GM19324 (cell line): Measurements from ENCODE around the gene RYR1.
"Not testable (repeated sequence)": the region's sequence is repeated elsewhere in the genome, so short reads cannot be mapped to it uniquely, and the experiment has no call there.

ENCODE experiments used
- ATAC-seq: cut with Tn5 transposase; IDR thresholded peaks from one replicate; pipeline ENCODE4 v1.9.1; 2021; ENCODE audit warnings: mild to moderate bottlenecking, moderate library complexity; ENCODE audit not compliant: unreplicated experiment, low FRiP score

RYR1 gene

DNA sequence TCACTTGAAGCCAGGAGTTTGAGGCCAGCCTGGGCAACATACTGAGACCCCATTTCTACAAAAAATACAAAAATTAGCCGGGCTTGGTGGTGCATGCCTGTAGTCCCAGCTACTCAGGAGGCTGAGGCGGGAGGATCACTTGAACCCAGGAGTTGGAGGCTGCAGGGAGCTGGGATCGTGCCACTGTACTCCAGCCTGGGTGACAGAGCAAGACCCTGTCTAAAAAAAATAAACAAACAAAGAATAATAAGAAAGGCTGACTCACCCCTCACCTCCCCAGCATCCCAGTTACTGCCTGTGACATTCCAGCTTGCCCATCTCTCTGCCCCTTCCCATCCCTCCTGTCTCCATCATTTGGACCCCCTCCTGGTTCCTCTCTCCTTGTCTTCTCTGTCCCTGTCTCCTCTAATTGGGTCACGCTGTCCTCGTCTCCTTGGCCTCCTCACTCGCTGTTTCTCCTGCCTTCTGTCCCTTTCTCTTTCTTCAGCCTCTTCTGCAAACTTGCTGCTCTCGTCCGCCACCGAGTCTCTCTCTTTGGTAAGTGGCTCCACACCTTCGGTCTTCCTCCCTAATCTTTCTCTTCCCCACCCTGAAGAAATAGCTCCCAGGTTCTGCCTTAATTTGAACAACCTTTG is 77.7 kb downstream of the RYR1 start:
- ATAC-seq, result no peak

GRCh38 chr19:38512277-38512676 is 78.8 kb downstream of the RYR1 start:
- ATAC-seq, result no peak

DNA sequence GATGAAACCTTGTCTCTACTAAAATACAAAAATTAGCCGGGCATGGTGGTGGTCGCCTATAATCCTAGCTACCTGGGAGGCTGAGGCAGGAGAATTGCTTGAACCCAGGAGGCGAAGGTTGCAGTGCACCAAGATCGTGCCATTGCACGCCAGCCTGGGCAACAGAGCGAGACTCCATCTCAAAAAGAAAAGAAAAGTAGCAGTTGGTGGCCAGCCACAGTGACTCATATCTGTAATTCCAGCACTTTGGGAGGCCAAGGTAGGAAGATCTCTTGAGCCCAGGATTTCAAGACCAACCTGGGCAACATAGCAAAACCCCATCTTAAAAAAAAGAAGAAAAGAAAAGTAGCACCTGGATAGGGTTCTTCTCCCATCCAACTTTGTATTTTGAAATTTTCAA is 79.7 kb downstream of the RYR1 start:
- not testable (repeated sequence) for ATAC-seq

GRCh38 chr19:38513762-38514167 is 80.3 kb downstream of the RYR1 start:
- no peak for ATAC-seq

DNA sequence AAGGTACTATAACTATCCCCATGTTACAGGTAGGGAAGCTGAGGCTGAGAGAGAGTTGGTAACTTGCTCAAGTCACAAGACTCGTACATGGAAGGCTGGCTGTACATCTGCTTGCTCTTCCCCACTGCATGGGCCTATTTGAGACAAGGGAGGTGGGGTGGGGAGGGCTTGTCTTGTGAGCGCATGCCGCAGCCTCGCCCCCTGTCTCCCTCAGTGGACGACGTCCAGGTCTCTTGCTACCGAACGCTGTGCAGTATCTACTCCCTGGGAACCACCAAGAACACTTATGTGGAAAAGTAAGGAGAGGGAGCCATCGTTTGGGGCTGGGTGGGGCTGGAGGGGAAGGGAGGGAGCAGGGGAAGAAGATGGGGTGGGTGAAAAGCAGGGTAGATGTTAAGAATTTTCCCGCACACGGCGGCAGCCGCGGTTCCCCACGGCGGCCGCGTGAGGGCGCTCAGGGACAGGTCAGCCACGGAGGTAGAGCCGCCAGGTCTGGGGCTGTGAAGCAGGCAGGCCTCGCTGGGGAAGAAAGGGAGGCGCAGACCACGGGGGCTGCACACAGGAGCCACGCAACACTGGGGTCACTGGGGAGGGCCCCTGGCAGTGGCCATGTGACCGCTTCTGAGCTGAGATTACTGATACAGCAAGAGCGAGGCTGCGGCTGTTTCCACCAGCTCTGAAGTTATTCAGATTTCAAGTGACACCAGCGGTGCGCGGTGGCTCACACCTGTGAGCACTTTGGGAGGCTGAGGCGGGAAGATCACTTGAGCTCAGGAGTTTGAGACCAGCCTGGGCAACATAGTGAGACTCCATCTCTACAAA is 81.5 kb downstream of the RYR1 start:
- no peak for ATAC-seq

DNA sequence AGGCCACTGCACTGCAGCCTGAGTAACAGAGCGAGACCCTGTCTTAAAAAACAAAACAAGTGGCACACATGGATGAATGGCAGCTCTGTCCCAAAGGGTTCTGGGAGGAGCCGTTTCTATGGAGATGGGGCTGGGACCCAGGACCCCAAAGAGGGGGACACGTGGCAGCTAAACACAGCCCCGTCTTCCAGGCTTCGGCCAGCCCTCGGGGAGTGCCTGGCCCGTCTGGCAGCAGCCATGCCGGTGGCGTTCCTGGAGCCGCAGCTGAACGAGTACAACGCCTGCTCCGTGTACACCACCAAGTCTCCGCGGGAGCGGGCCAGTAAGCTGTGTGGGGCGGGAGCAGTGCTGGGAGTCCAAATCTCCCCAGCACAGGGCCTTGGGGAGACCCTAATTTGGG is 82.4 kb downstream of the RYR1 start:
- ATAC-seq, result no peak

DNA sequence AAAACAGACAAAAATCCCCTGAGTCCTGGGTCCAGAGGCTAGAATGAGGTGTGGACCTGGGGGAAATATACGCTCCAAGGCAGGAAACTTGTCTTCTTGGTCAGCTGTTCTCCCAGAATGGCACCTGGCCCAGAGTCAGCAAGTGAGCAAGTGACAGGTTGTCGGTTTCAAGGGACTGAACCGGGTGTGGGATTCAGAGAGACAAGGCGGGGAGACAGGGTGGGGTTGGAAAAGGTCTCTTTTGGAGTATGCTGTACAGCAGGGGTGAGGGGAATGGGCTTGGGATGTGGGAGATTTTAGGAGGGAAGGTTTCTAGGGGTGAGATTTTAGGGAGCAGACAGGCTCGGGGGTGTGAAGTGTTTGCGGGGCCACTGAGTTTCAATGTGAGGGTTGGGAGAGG is 83.3 kb downstream of the RYR1 start:
- no peak for ATAC-seq

DNA sequence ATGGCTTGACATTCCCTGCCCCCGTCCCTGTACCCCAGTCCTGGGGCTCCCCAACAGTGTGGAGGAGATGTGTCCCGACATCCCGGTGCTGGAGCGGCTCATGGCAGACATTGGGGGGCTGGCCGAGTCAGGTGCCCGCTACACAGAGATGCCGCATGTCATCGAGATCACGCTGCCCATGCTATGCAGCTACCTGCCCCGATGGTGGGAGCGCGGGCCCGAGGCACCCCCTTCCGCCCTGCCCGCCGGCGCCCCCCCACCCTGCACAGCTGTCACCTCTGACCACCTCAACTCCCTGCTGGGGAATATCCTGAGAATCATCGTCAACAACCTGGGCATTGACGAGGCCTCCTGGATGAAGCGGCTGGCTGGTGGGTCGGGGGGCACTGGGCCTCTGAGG is 83.8 kb downstream of the RYR1 start:
- ATAC-seq, result no peak

GRCh38 chr19:38517980-38518379 is 84.5 kb downstream of the RYR1 start:
- not testable (repeated sequence) for ATAC-seq

GRCh38 chr19:38519168-38519567 is 85.7 kb downstream of the RYR1 start:
- ATAC-seq, result no peak

DNA sequence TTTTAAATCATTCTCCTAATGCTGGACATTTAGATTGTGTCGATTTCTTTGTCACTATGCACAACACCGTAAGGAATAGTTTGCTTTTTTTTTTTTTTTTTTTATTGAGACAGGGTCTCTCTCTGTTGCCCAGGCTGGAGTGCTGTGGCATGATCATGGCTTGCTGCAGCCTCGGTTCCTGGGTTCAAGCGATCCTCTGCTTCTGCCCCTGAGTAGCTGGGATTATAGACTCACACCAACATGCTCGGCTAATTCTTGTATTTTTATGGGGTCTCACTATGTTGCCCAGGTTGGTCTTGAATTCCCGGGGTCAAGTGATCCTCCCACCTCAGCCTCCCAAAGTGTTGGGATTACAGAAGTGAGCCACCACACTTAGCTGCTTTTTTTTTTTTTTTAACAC is 86.5 kb downstream of the RYR1 start:
- no peak for ATAC-seq

- no peak for ATAC-seq
Measured at GRCh38 chr19:38522915-38523314, 89.4 kb downstream of the RYR1 start.

DNA sequence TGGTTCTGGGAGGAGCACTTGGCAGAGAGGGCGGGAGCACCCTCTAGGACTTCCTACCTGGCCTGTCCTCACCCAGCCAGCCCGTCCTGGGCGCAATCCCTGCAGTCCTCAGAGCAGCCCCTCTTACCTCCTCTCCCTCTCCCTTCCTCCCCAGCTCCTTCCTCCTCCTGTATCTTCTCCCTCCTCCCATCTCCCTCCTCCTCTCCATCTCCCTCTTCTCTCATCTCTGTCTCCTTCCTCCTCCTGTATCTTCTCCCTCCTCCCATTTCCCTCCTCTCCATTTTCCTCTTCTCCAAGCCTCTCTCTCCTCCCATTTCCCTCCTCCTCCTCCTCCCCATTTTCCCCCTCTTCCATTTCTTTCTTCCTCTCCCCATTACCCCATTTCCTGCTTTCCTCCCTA is 89.8 kb downstream of the RYR1 start:
- no peak for ATAC-seq

- ATAC-seq, result no peak
Measured at GRCh38 chr19:38524369-38524768, 90.9 kb downstream of the RYR1 start.

DNA sequence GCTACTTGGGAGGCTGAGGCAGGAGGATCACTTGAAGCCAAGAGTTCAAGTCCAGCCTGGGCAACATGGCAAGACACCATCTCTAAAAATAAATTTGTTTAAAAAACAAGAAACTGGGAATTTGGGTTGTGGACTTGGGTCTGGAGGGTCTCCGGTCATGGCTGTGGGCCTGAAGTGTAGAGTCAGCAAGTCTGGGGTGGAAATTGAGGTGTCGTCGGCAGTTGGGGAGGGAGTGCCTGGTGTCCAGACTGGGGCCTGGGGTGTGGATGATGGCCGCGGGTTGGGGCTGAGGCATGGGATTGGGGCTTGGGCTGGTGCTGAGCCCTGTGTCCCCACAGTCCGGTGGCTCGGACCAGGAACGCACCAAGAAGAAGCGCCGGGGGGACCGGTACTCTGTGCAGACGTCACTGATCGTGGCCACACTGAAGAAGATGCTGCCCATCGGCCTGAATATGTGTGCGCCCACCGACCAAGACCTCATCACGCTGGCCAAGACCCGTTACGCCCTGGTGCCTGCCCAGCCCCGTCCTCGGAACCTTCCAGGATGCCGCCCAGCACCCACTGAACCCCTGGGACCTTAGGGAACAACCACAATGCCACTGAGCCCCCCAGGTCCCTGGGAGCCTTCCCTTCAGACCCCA is 91.6 kb downstream of the RYR1 start:
- no peak for ATAC-seq

GRCh38 chr19:38526430-38526829 is 92.9 kb downstream of the RYR1 start:
- ATAC-seq, result no peak

- no peak for ATAC-seq
Measured at GRCh38 chr19:38527466-38528136, 94.1 kb downstream of the RYR1 start.

- ATAC-seq, result no peak
Measured at GRCh38 chr19:38528213-38528755, 94.8 kb downstream of the RYR1 start.

DNA sequence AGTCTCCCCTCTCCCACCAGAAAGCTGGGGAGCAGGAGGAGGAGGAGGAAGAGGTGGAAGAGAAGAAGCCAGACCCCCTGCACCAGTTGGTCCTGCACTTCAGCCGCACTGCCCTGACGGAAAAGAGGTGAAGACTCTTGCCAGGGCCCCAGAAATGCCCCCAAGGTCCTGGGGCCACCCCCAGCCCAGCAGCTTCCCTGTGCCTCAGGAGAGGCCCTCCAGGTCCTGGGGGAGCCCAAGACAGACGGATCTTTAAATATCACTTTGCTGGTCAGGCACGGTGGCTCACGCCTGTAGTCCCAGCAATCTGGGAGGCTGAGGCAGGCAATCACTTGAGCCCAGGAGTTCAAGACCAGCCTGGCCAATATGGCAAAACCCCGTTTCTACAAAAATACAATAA is 95.4 kb downstream of the RYR1 start:
- ATAC-seq, result no peak

- no peak for ATAC-seq
Measured at GRCh38 chr19:38531515-38531914, 98.0 kb downstream of the RYR1 start.

- no peak for ATAC-seq
Measured at GRCh38 chr19:38532939-38533338, 99.4 kb downstream of the RYR1 start.
